ENCODE measurements around the gene BICRAL. TPM values are rescaled to one million over a fixed set of nuclear protein-coding genes. Genes with fewer than 3 reads are reported as not detected.
A peak's percentile ranks its signal among the peaks of the same experiment; 100 is the strongest.
"Not testable (repeated sequence)": the region's sequence is repeated elsewhere in the genome, so short reads cannot be mapped to it uniquely, and the experiment has no call there.

The BICRAL gene
- total RNA-seq, 6 experiments from 2014 or later: 4.3 to 6.0 (median 5.5) TPM

GRCh38 chr6:42896178-42896719, 114.4 kb downstream of the BICRAL start:
- intact Hi-C loops (cut with DNase I): no loop called here
- H3K27ac ChIP-seq: no peak overlapping the region
- TF ChIP-seq POLR2A (IDR thresholded peaks at IDR 0.05) (no peak), CTCF (IDR thresholded peaks at IDR 0.05) (no peak)
- no peaks in the 10 kb centered on the region for H3K27me3 ChIP-seq
- no peak overlapping the region for H3K4me3 ChIP-seq
- DNase-seq: no peak
- ATAC-seq: no peak
- no peaks in the 10 kb centered on the region for H3K36me3 ChIP-seq
- peaks cover 0 to 2% (median 0%) of the 10 kb centered on the region in 4 donors for H3K4me1 ChIP-seq
- 83% methylated on average over 10 of the region's 10 CpGs for WGBS (ENCODE audit: insufficient coverage, low coverage, low lambda C conversion rate, missing lambda C conversion rate)
- no peaks in the 10 kb centered on the region for H3K9me3 ChIP-seq

- no peaks in the 10 kb centered on the region for H3K36me3 ChIP-seq
- 10% methylated on average over 10 of the region's 10 CpGs for WGBS (ENCODE audit: insufficient coverage, low coverage, low lambda C conversion rate, missing lambda C conversion rate)
- ATAC-seq: no peak
- intact Hi-C loops (cut with DNase I): no loop called here
- peaks cover 0 to 14% (median 3%) of the 10 kb centered on the region in 4 donors for H3K4me1 ChIP-seq
- no peaks in the 10 kb centered on the region for H3K9me3 ChIP-seq
- H3K4me3 ChIP-seq: no peak overlapping the region
- peak in 1 of 3 donors; percentile 71 for DNase-seq
- no peaks in the 10 kb centered on the region for H3K27me3 ChIP-seq
- TF ChIP-seq POLR2A (IDR thresholded peaks at IDR 0.05): no peak
- peak; percentile 70 to 76 (median 74) for TF ChIP-seq CTCF (IDR thresholded peaks at IDR 0.05)
- H3K27ac ChIP-seq: no peak overlapping the region
Observed at GRCh38 chr6:42898891-42899361, 117.1 kb downstream of the BICRAL start.

GRCh38 chr6:42899871-42900270, 118.0 kb downstream of the BICRAL start:
- DNase-seq (no peak), ATAC-seq (no peak)
- Histone ChIP-seq H3K27me3 (no peaks in the 10 kb centered on the region), H3K27ac (no peak overlapping the region), H3K4me3 (no peak overlapping the region), H3K9me3 (no peaks in the 10 kb centered on the region), H3K36me3 (no peaks in the 10 kb centered on the region), H3K4me1 (peaks cover 0 to 14% (median 3%) of the 10 kb centered on the region in 4 donors)
- TF ChIP-seq POLR2A (IDR thresholded peaks at IDR 0.05) (no peak), CTCF (IDR thresholded peaks at IDR 0.05) (no peak)
- intact Hi-C loops (cut with DNase I): loop anchor here (10.0 kb wide), 3 partner anchors 145 to 245 kb away; no protein-coding TSS in a partner anchor
- 48% methylated on average over 6 of the region's 8 CpGs for WGBS (ENCODE audit: insufficient coverage, low coverage, low lambda C conversion rate, missing lambda C conversion rate)

GRCh38 chr6:42901538-42901957, 119.7 kb downstream of the BICRAL start:
- H3K27me3 ChIP-seq: no peaks in the 10 kb centered on the region
- peak; percentile 76 to 88 (median 87) for DNase-seq
- intact Hi-C loops (cut with DNase I): loop anchor here (10.0 kb wide), 3 partner anchors 143 to 243 kb away; no protein-coding TSS in a partner anchor
- ATAC-seq: peak; percentile 100
- WGBS (ENCODE audit: insufficient coverage, low coverage, low lambda C conversion rate, missing lambda C conversion rate): 2% methylated on average over 11 of the region's 11 CpGs
- H3K27ac ChIP-seq: peak overlapping the region in 1 of 3 donors; percentile 49
- H3K4me3 ChIP-seq: peak overlapping the region in 1 of 3 donors; percentile 18
- no peaks in the 10 kb centered on the region for H3K36me3 ChIP-seq
- peaks cover 0 to 14% (median 3%) of the 10 kb centered on the region in 4 donors for H3K4me1 ChIP-seq
- H3K9me3 ChIP-seq: no peaks in the 10 kb centered on the region
- peak; percentile 87 to 96 (median 93) for TF ChIP-seq CTCF (IDR thresholded peaks at IDR 0.05)
- TF ChIP-seq POLR2A (IDR thresholded peaks at IDR 0.05): no peak

GRCh38 chr6:42902429-42903263, 120.8 kb downstream of the BICRAL start:
- H3K27ac ChIP-seq: peak overlapping the region in 2 of 3 donors; percentile 3 to 49

More at GRCh38 chr6:42902429-42903263, 120.8 kb downstream of the BICRAL start:
- Histone ChIP-seq H3K4me1 (peaks cover 0 to 14% (median 3%) of the 10 kb centered on the region in 4 donors), H3K4me3 (peak overlapping the region in 2 of 3 donors; percentile 18 to 29)
- intact Hi-C loops (cut with DNase I): loop anchor here (10.0 kb wide), 3 partner anchors 142 to 242 kb away; no protein-coding TSS in a partner anchor
- 54% methylated on average over 22 of the region's 22 CpGs for WGBS (ENCODE audit: insufficient coverage, low coverage, low lambda C conversion rate, missing lambda C conversion rate)
- not testable (repeated sequence) for H3K36me3 ChIP-seq, H3K9me3 ChIP-seq, ATAC-seq, H3K27me3 ChIP-seq, DNase-seq

All from right lobe of liver (tissue), 6 donors.